NB4 (cell line): Measurements from ENCODE around the gene MBOAT2.

Experiments used
- DNase-seq: peaks from one replicate; pipeline ENCODE4 v3.0.0; 2010; ENCODE audit warnings: low read depth
- H3K4me3 ChIP-seq: one replicate; pipeline ENCODE4 v1.5.1; 2011; ENCODE audit warnings: mild to moderate bottlenecking, low read depth, low read length, moderate library complexity
- CTCF ChIP-seq: IDR thresholded peaks from one replicate; pipeline ENCODE4 v1.5.1; 2012; ENCODE audit warnings: low read depth, low read length
- MAX ChIP-seq: IDR thresholded peaks from 2 replicates; pipeline ENCODE4 v1.6.1; 2011; ENCODE audit warnings: low read depth, low read length
- MYC ChIP-seq: IDR thresholded peaks from 2 replicates; pipeline ENCODE4 v1.6.1; 2011; ENCODE audit warnings: low read depth, low read length
- POLR2A ChIP-seq: IDR thresholded peaks from 2 replicates; pipeline ENCODE4 v1.6.1; 2011; ENCODE audit warnings: mild to moderate bottlenecking; ENCODE audit not compliant: insufficient read length; ENCODE audit errors: extremely low read depth

The MBOAT2 gene

GRCh38 chr2:8994386-8994785, 9.1 kb downstream of the MBOAT2 start:
- TF ChIP-seq MAX = no peak
- TF ChIP-seq MYC = no peak
- TF ChIP-seq CTCF = no peak
- no peak for TF ChIP-seq POLR2A
- DNase-seq = no peak
- H3K4me3 ChIP-seq = no peak overlapping the region

- no peak for DNase-seq
- TF ChIP-seq CTCF = no peak
- no peak for TF ChIP-seq MAX
- no peak overlapping the region for H3K4me3 ChIP-seq
These were observed 9.6 kb downstream of the MBOAT2 start for GRCh38 chr2:8993902-8994278.

- TF ChIP-seq POLR2A (no peak), MAX (no peak), CTCF (no peak), MYC (no peak)
- no peak overlapping the region for H3K4me3 ChIP-seq
- DNase-seq = no peak
These were observed 10.1 kb downstream of the MBOAT2 start for GRCh38 chr2:8993196-8993901.

GRCh38 chr2:8992643-8993042, 10.8 kb downstream of the MBOAT2 start:
- no peak for DNase-seq
- no peak overlapping the region for H3K4me3 ChIP-seq
- TF ChIP-seq MAX (no peak), CTCF (no peak), POLR2A (no peak)

- no peak for DNase-seq
- TF ChIP-seq MAX (no peak), POLR2A (no peak), CTCF (no peak), MYC (no peak)
- no peak overlapping the region for H3K4me3 ChIP-seq
These were observed 13.9 kb downstream of the MBOAT2 start for GRCh38 chr2:8989536-8990079.
